ENCODE data around the gene HEPACAM. TPM values are rescaled to one million over a fixed set of nuclear protein-coding genes. Genes with fewer than 3 reads are reported as not detected.

The HEPACAM gene
- total RNA-seq, 1 donor from 2014 or later, result not detected

GRCh38 chr11:124938206-124938765, 2.4 kb upstream of the HEPACAM start:
- Mint-ChIP-seq H3K36me3 (ENCODE audit: low read depth) (no peaks in the 10 kb centered on the region), H3K27me3 (ENCODE audit: low read depth) (peaks cover 16% of the 10 kb centered on the region), H3K27ac (no peak overlapping the region), H3K9me3 (no peaks in the 10 kb centered on the region), H3K4me1 (ENCODE audit: low read depth) (peaks cover 2% of the 10 kb centered on the region), H3K4me3 (ENCODE audit: low read depth) (no peak overlapping the region)
- intact Hi-C loops (cut with micrococcal nuclease), result no loop called here
- DNase-seq (ENCODE audit: low spot score), result no peak

- Mint-ChIP-seq H3K9me3 (no peaks in the 10 kb centered on the region), H3K36me3 (ENCODE audit: low read depth) (no peaks in the 10 kb centered on the region), H3K4me3 (ENCODE audit: low read depth) (no peak overlapping the region), H3K27me3 (ENCODE audit: low read depth) (peaks cover 16% of the 10 kb centered on the region), H3K27ac (no peak overlapping the region), H3K4me1 (ENCODE audit: low read depth) (no peaks in the 10 kb centered on the region)
- DNase-seq (ENCODE audit: low spot score), result no peak
- intact Hi-C loops (cut with micrococcal nuclease), result no loop called here
Measured at GRCh38 chr11:124937336-124937935, 1.6 kb upstream of the HEPACAM start.

- intact Hi-C loops (cut with micrococcal nuclease), result no loop called here
- peaks cover 13% of the 10 kb centered on the region for H3K27me3 Mint-ChIP-seq (ENCODE audit: low read depth)
Measured at GRCh38 chr11:124934862-124935547, 842 bp downstream of the HEPACAM start.

GRCh38 chr11:124930799-124931198, 5.0 kb downstream of the HEPACAM start:
- H3K27ac Mint-ChIP-seq, result no peak overlapping the region
- H3K4me1 Mint-ChIP-seq (ENCODE audit: low read depth), result peaks cover 11% of the 10 kb centered on the region
- DNase-seq (ENCODE audit: low spot score), result no peak
- H3K36me3 Mint-ChIP-seq (ENCODE audit: low read depth), result no peaks in the 10 kb centered on the region
- H3K27me3 Mint-ChIP-seq (ENCODE audit: low read depth), result peaks cover 1% of the 10 kb centered on the region
- H3K9me3 Mint-ChIP-seq, result no peaks in the 10 kb centered on the region
- intact Hi-C loops (cut with micrococcal nuclease), result no loop called here
- no peak overlapping the region for H3K4me3 Mint-ChIP-seq (ENCODE audit: low read depth)

More at GRCh38 chr11:124934862-124935547, 842 bp downstream of the HEPACAM start:
- no peak for DNase-seq (ENCODE audit: low spot score)
- Mint-ChIP-seq H3K4me1 (ENCODE audit: low read depth) (peaks cover 10% of the 10 kb centered on the region), H3K9me3 (no peaks in the 10 kb centered on the region), H3K27ac (no peak overlapping the region), H3K4me3 (ENCODE audit: low read depth) (no peak overlapping the region), H3K36me3 (ENCODE audit: low read depth) (no peaks in the 10 kb centered on the region)

DNA sequence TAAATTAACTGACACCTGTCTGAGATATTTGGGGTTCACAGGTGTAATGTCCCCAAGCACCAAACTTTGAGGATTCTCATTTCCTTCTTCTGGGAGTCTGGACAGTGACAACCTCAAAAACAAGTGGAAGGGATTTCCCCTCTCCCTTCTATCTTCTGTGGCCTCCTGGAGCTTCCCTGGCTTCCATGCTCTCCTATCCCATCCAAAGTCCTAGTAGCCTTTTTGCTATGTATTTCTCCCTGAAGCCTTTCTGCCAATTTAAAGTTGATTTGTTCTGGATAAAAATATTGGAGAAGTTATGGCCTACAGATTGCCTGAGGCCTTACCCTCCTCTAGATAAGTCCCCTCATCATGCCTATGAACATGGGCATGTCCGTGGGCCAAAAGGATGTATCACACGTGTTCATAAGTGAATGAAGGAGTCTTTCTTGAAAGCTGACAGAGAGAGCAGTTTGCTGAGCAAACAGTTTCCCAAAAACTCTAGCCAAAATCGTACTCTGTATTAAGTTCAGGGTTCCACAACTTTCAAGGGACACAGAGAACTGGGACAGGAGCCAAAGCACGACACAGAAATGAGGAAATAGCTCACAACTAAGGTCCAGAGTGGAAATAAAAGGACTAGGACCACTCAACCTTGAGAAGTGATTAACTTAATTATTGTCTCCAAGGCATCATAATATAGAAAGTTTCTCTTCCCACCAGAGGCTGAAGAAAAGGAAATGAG, 6.7 kb downstream of the HEPACAM start:
- Mint-ChIP-seq H3K4me1 (ENCODE audit: low read depth) (peaks cover 11% of the 10 kb centered on the region), H3K36me3 (ENCODE audit: low read depth) (no peaks in the 10 kb centered on the region), H3K4me3 (ENCODE audit: low read depth) (no peak overlapping the region), H3K27ac (no peak overlapping the region), H3K27me3 (ENCODE audit: low read depth) (peaks cover 2% of the 10 kb centered on the region), H3K9me3 (no peaks in the 10 kb centered on the region)
- DNase-seq (ENCODE audit: low spot score), result no peak
- intact Hi-C loops (cut with micrococcal nuclease), result no loop called here

DNA sequence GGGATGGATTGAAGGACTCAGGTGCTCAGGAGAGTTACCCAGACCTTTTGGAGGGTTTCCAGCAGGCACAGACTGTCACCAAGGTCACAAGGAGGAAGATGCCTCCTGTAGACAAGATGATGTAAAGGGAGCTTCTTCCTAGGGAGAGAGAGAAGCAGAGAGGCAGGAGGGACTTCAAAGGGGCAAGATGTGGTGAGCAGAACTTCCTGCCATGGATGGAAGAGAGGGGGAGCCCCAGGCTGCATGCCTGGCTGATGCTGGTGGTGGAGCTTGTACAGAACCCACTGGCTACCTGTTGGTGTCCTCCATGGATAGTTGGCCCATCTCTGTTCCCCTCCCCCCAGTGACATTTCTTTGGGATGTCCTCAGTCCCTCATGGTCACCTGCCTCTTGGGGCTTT, 12.6 kb downstream of the HEPACAM start:
- intact Hi-C loops (cut with micrococcal nuclease), result no loop called here
- H3K36me3 Mint-ChIP-seq (ENCODE audit: low read depth), result no peaks in the 10 kb centered on the region
- H3K4me3 Mint-ChIP-seq (ENCODE audit: low read depth), result no peak overlapping the region
- no peak for DNase-seq (ENCODE audit: low spot score)
- no peaks in the 10 kb centered on the region for H3K9me3 Mint-ChIP-seq
- H3K27ac Mint-ChIP-seq, result no peak overlapping the region
- H3K27me3 Mint-ChIP-seq (ENCODE audit: low read depth), result peaks cover 2% of the 10 kb centered on the region
- peaks cover 10% of the 10 kb centered on the region for H3K4me1 Mint-ChIP-seq (ENCODE audit: low read depth)

- intact Hi-C loops (cut with micrococcal nuclease), result no loop called here
- Mint-ChIP-seq H3K27me3 (ENCODE audit: low read depth) (peaks cover 4% of the 10 kb centered on the region), H3K27ac (no peak overlapping the region), H3K4me3 (ENCODE audit: low read depth) (no peak overlapping the region), H3K9me3 (no peaks in the 10 kb centered on the region), H3K4me1 (ENCODE audit: low read depth) (peaks cover 10% of the 10 kb centered on the region), H3K36me3 (ENCODE audit: low read depth) (no peaks in the 10 kb centered on the region)
- DNase-seq (ENCODE audit: low spot score), result no peak
Measured at GRCh38 chr11:124922831-124923230, 13.0 kb downstream of the HEPACAM start.

DNA sequence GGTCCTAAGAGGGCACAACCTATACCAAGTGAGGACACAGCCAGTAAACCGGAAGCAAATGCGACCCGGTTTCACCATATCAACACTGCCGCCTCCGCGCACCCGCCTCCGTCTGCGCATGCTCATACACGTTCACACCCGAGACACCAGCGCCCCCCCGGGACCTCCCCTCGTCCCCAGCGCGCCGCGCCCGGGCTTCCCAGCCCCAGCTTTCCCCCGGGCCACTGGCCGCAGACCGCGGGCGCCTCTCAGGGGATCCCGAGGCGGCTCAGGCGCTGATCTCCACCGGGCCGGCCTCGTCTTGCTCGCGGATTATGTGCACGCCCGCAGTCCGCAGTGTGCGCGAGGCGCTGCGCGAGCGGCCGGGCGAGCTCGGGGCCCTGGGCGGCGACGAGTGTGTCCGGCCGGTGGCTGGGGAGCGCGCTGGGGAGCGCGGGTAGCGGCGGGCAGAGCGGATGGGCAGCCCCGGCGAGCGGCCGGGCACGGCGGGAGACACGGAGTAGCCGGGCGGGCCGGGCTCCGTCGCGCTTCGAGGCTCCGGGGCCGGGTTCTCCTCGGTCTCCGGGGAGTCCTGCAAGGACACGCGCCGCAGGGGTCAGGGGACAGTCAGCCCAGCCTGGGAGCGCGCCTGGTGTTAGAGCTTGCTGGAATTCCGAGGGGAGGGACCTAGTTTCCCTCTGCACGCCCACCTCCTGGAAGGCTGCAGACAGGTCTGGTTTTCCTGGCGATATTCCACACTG, 14.8 kb downstream of the HEPACAM start:
- H3K36me3 Mint-ChIP-seq (ENCODE audit: low read depth), result no peaks in the 10 kb centered on the region
- DNase-seq (ENCODE audit: low spot score), result peak; percentile 63
- H3K9me3 Mint-ChIP-seq, result no peaks in the 10 kb centered on the region
- H3K4me1 Mint-ChIP-seq (ENCODE audit: low read depth), result peaks cover 10% of the 10 kb centered on the region
- peak overlapping the region; percentile 47 for H3K4me3 Mint-ChIP-seq (ENCODE audit: low read depth)
- H3K27me3 Mint-ChIP-seq (ENCODE audit: low read depth), result peaks cover 5% of the 10 kb centered on the region
- intact Hi-C loops (cut with micrococcal nuclease), result no loop called here
- no peak overlapping the region for H3K27ac Mint-ChIP-seq

GRCh38 chr11:124920356-124920755, 15.5 kb downstream of the HEPACAM start:
- Mint-ChIP-seq H3K36me3 (ENCODE audit: low read depth) (no peaks in the 10 kb centered on the region), H3K4me3 (ENCODE audit: low read depth) (no peak overlapping the region), H3K27ac (no peak overlapping the region), H3K9me3 (no peaks in the 10 kb centered on the region), H3K27me3 (ENCODE audit: low read depth) (peaks cover 7% of the 10 kb centered on the region), H3K4me1 (ENCODE audit: low read depth) (peaks cover 10% of the 10 kb centered on the region)
- no peak for DNase-seq (ENCODE audit: low spot score)
- intact Hi-C loops (cut with micrococcal nuclease), result no loop called here

- intact Hi-C loops (cut with micrococcal nuclease), result no loop called here
- H3K27me3 Mint-ChIP-seq (ENCODE audit: low read depth), result peaks cover 8% of the 10 kb centered on the region
- H3K36me3 Mint-ChIP-seq (ENCODE audit: low read depth), result no peaks in the 10 kb centered on the region
- peaks cover 10% of the 10 kb centered on the region for H3K4me1 Mint-ChIP-seq (ENCODE audit: low read depth)
- no peak overlapping the region for H3K27ac Mint-ChIP-seq
- no peak for DNase-seq (ENCODE audit: low spot score)
- no peak overlapping the region for H3K4me3 Mint-ChIP-seq (ENCODE audit: low read depth)
- H3K9me3 Mint-ChIP-seq, result no peaks in the 10 kb centered on the region
Measured at GRCh38 chr11:124919898-124920297, 15.9 kb downstream of the HEPACAM start.

DNA sequence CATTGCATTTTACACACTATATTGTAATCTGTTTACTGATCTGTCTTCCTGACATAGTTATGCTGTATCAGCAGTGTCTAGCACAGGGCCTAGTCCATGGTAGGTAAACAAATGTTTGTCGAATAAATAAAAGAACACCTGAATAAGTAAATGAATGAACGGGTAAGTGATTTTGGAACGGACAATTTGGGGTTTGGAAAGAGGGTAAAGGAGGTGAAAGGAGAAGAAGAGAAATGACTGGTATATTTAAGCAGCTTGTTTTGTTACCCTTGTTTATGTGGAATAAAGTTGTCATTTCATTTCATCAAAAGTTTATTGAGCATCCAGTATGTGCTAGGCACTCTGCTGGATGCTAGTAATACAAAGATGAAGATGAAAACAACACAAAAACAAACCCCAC, 16.9 kb downstream of the HEPACAM start, which contains the start of gene HEPN1:
Gene HEPN1, plus strand, starts transcription at position 301 of the 400 bp plus-strand sequence.
- no peak for DNase-seq (ENCODE audit: low spot score)
- Mint-ChIP-seq H3K27ac (no peak within 1 kb of the TSS), H3K27me3 (ENCODE audit: low read depth) (peaks cover 12% of the 10 kb centered on the region), H3K4me3 (ENCODE audit: low read depth) (no peak within 1 kb of the TSS), H3K36me3 (ENCODE audit: low read depth) (no peaks in the 10 kb centered on the region), H3K4me1 (ENCODE audit: low read depth) (peaks cover 10% of the 10 kb centered on the region), H3K9me3 (no peaks in the 10 kb centered on the region)
- intact Hi-C loops (cut with micrococcal nuclease), result no loop called here

GRCh38 chr11:124917115-124917637, 18.7 kb downstream of the HEPACAM start:
- no peak for DNase-seq (ENCODE audit: low spot score)
- Mint-ChIP-seq H3K9me3 (peaks cover 7% of the 10 kb centered on the region), H3K4me1 (ENCODE audit: low read depth) (no peaks in the 10 kb centered on the region), H3K27me3 (ENCODE audit: low read depth) (peaks cover 12% of the 10 kb centered on the region), H3K4me3 (ENCODE audit: low read depth) (no peak overlapping the region), H3K27ac (no peak overlapping the region), H3K36me3 (ENCODE audit: low read depth) (no peaks in the 10 kb centered on the region)
- intact Hi-C loops (cut with micrococcal nuclease), result no loop called here
